ENCODE data around the gene KMT2C.

The KMT2C gene

DNA sequence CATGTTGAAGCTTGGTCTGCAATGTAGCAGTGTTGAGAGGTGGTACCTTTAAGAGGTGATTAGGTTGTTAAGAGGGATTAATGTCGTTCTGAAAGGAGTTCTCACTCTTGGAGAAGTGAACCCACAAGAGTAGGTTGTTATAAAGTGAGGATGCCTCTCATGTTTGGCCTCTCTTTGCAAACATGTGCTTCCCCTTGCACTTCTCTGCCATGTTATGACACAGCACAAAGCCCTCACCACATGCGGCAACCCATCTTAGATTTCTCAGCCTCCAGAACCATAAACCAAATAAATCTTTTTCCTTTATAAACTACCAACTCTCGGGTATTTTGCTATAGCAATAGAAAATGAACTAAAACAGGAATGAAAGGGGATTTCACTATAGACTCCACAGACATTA, 66.3 kb downstream of the KMT2C start:
- Histone ChIP-seq H2AFZ (ENCODE audit: low read depth, low read length) (no peak overlapping the region), H2AK5ac (ENCODE audit: low read length, severe bottlenecking) (no peak overlapping the region), H3K9me3 (ENCODE audit: control insufficient read depth, low read length) (no peaks in the 10 kb centered on the region), H3K79me1 (replicated peaks; ENCODE audit: low read length, poor library complexity, severe bottlenecking) (peaks cover 4% of the 10 kb centered on the region), H3K14ac (ENCODE audit: low read length in 2 of 2) (no peak overlapping the region), H4K8ac (ENCODE audit: low read length) (no peak overlapping the region), H3K36me3 (ENCODE audit: control insufficient read depth in 1 of 2, insufficient read depth in 2 of 2, low read depth in 1 of 2, low read length in 2 of 2) (peaks cover 0 to 4% of the 10 kb centered on the region in 2 experiments), H2BK5ac (ENCODE audit: low read depth, low read length, poor library complexity, severe bottlenecking) (no peak overlapping the region), H2BK12ac (ENCODE audit: low read length in 2 of 2) (no peak overlapping the region), H3K4me3 (ENCODE audit: insufficient read depth in 1 of 2, low read depth in 1 of 2, low read length in 2 of 2) (no peak overlapping the region), H3K9ac (ENCODE audit: low read length) (no peak overlapping the region), H3K27me3 (ENCODE audit: control insufficient read depth in 1 of 2, insufficient read depth in 1 of 2, low read length in 2 of 2) (no peaks in the 10 kb centered on the region), H2BK15ac (ENCODE audit: low read depth, poor library complexity, severe bottlenecking) (no peak overlapping the region), H3K18ac (ENCODE audit: low read depth in 1 of 2, low read length in 2 of 2) (no peak overlapping the region), H4K91ac (ENCODE audit: low read length) (no peak overlapping the region), H3K23ac (ENCODE audit: low read length in 2 of 2) (no peak overlapping the region), H3K4ac (ENCODE audit: low read depth in 1 of 2, low read length in 2 of 2) (no peak overlapping the region), H3K27ac (ENCODE audit: low read length, poor library complexity, severe bottlenecking) (no peak overlapping the region), H3K4me1 (ENCODE audit: control insufficient read depth, insufficient read depth, low read depth, low read length) (peaks cover 3% of the 10 kb centered on the region), H3K4me2 (ENCODE audit: low read length, poor library complexity, severe bottlenecking) (no peak overlapping the region), H2BK120ac (ENCODE audit: low read depth, low read length) (no peak overlapping the region)
- DNase-seq = no peak
- 95% methylated on average over 3 of the region's 3 CpGs for WGBS

DNA sequence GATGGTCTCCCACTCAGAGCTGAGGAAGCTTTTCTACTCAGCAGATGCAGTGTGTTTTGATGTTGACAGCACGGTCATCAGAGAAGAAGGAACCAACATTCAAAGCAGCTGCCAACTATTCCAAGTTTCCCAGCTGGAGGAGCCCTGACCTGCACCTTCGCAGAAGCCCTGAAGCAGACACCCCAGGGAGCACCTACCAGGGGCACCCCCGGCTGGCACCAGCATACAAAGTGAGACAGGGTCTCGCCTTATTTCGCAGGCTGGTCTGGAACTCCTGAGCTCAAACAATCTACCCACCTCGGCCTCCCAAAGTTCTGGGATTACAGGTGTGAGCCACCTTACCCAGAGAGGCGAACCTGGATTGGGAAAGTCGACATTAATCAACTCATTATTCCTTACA, 68.6 kb downstream of the KMT2C start:
- DNase-seq = no peak
- H2BK15ac ChIP-seq (ENCODE audit: low read depth, poor library complexity, severe bottlenecking) = no peak overlapping the region

DNA sequence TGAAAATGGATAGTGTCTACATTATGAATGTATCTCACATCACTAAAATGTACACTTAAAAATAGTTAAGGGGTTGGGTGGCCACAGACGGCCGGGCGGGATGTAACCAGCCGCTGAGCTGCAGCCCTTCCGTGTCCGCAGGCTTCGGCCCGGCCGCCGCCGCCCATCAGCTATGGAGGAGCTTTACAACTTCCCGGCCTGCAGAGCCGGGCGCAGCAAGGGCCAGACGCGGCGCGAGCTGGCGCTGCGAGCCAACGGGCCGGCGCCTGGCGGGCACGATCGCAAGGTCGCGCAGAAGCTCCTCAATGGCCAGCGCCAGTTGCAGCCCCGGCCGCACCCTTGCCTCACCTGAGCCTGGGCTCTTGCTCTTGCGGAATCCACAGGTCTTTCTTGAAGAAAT, 69.1 kb downstream of the KMT2C start:
- Histone ChIP-seq H3K27ac (ENCODE audit: low read length, poor library complexity, severe bottlenecking) (no peak overlapping the region), H2BK12ac (ENCODE audit: low read length in 2 of 2) (no peak overlapping the region), H2BK5ac (ENCODE audit: low read depth, low read length, poor library complexity, severe bottlenecking) (no peak overlapping the region), H3K14ac (ENCODE audit: low read length in 2 of 2) (no peak overlapping the region), H3K27me3 (ENCODE audit: control insufficient read depth in 1 of 2, insufficient read depth in 1 of 2, low read length in 2 of 2) (no peaks in the 10 kb centered on the region), H2BK120ac (ENCODE audit: low read depth, low read length) (no peak overlapping the region), H2BK15ac (ENCODE audit: low read depth, poor library complexity, severe bottlenecking) (peak overlapping the region; percentile 69), H3K4me1 (ENCODE audit: control insufficient read depth, insufficient read depth, low read depth, low read length) (peaks cover 3% of the 10 kb centered on the region), H3K4me3 (ENCODE audit: insufficient read depth in 1 of 2, low read depth in 1 of 2, low read length in 2 of 2) (no peak overlapping the region), H4K8ac (ENCODE audit: low read length) (no peak overlapping the region), H3K23ac (ENCODE audit: low read length in 2 of 2) (no peak overlapping the region), H3K4me2 (ENCODE audit: low read length, poor library complexity, severe bottlenecking) (no peak overlapping the region), H3K18ac (ENCODE audit: low read depth in 1 of 2, low read length in 2 of 2) (no peak overlapping the region), H4K91ac (ENCODE audit: low read length) (no peak overlapping the region), H2AFZ (ENCODE audit: low read depth, low read length) (no peak overlapping the region), H2AK5ac (ENCODE audit: low read length, severe bottlenecking) (no peak overlapping the region), H3K4ac (ENCODE audit: low read depth in 1 of 2, low read length in 2 of 2) (no peak overlapping the region), H3K79me1 (replicated peaks; ENCODE audit: low read length, poor library complexity, severe bottlenecking) (peaks cover 8% of the 10 kb centered on the region), H3K9me3 (ENCODE audit: control insufficient read depth, low read length) (no peaks in the 10 kb centered on the region), H3K36me3 (ENCODE audit: control insufficient read depth in 1 of 2, insufficient read depth in 2 of 2, low read depth in 1 of 2, low read length in 2 of 2) (peaks cover 0 to 4% of the 10 kb centered on the region in 2 experiments), H3K9ac (ENCODE audit: low read length) (peak overlapping the region; percentile 16)
- WGBS = 99% methylated on average over 32 of the region's 32 CpGs
- DNase-seq = no peak

More for the DNA sequence above, 68.6 kb downstream of the KMT2C start:
- Histone ChIP-seq H3K79me1 (replicated peaks; ENCODE audit: low read length, poor library complexity, severe bottlenecking) (peaks cover 8% of the 10 kb centered on the region), H3K14ac (ENCODE audit: low read length in 2 of 2) (no peak overlapping the region), H3K9me3 (ENCODE audit: control insufficient read depth, low read length) (no peaks in the 10 kb centered on the region), H2AK5ac (ENCODE audit: low read length, severe bottlenecking) (no peak overlapping the region), H4K91ac (ENCODE audit: low read length) (no peak overlapping the region), H3K4ac (ENCODE audit: low read depth in 1 of 2, low read length in 2 of 2) (no peak overlapping the region), H3K18ac (ENCODE audit: low read depth in 1 of 2, low read length in 2 of 2) (no peak overlapping the region), H3K27ac (ENCODE audit: low read length, poor library complexity, severe bottlenecking) (no peak overlapping the region), H2AFZ (ENCODE audit: low read depth, low read length) (no peak overlapping the region), H4K8ac (ENCODE audit: low read length) (no peak overlapping the region), H3K9ac (ENCODE audit: low read length) (no peak overlapping the region), H2BK5ac (ENCODE audit: low read depth, low read length, poor library complexity, severe bottlenecking) (no peak overlapping the region), H2BK12ac (ENCODE audit: low read length in 2 of 2) (no peak overlapping the region), H3K4me3 (ENCODE audit: insufficient read depth in 1 of 2, low read depth in 1 of 2, low read length in 2 of 2) (no peak overlapping the region), H3K4me2 (ENCODE audit: low read length, poor library complexity, severe bottlenecking) (no peak overlapping the region), H3K4me1 (ENCODE audit: control insufficient read depth, insufficient read depth, low read depth, low read length) (peaks cover 3% of the 10 kb centered on the region), H3K27me3 (ENCODE audit: control insufficient read depth in 1 of 2, insufficient read depth in 1 of 2, low read length in 2 of 2) (no peaks in the 10 kb centered on the region), H3K36me3 (ENCODE audit: control insufficient read depth in 1 of 2, insufficient read depth in 2 of 2, low read depth in 1 of 2, low read length in 2 of 2) (peaks cover 0 to 4% of the 10 kb centered on the region in 2 experiments), H3K23ac (ENCODE audit: low read length in 2 of 2) (no peak overlapping the region), H2BK120ac (ENCODE audit: low read depth, low read length) (no peak overlapping the region)
- WGBS = over 99% methylated on average over 8 of the region's 8 CpGs

DNA sequence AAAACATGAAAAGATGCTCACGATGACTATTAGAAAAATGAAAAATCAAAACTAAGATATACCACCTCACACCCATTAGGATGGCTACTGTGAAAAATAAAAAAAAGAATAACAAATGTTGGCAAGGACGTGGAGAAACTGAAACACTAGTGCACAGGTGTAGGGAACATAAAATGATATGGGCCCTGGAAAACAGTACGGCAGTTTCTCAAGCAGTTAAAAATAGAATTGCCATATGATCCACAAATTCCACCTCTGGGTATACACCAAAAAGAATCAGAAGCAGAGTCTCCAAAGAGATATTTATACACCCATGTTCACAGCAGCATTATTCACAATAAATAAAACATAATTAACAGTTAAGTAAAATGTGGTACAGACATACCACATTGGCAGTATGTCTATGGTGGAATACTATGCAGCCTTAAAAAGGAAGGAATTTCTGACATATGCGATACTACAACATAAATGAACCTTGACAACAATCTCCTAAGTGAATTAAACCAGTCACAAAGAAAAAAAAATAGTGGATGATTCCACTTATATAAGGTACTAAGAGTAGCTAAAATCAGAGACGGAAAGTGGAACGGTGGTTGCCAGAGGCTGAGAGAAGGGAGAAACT, 69.7 kb downstream of the KMT2C start:
- Histone ChIP-seq H2BK12ac (ENCODE audit: low read length in 2 of 2) (no peak overlapping the region), H2BK15ac (ENCODE audit: low read depth, poor library complexity, severe bottlenecking) (no peak overlapping the region), H4K8ac (ENCODE audit: low read length) (no peak overlapping the region), H3K27ac (ENCODE audit: low read length, poor library complexity, severe bottlenecking) (no peak overlapping the region), H3K14ac (ENCODE audit: low read length in 2 of 2) (no peak overlapping the region), H2AK5ac (ENCODE audit: low read length, severe bottlenecking) (no peak overlapping the region), H3K4me2 (ENCODE audit: low read length, poor library complexity, severe bottlenecking) (no peak overlapping the region), H4K91ac (ENCODE audit: low read length) (no peak overlapping the region), H3K27me3 (ENCODE audit: control insufficient read depth in 1 of 2, insufficient read depth in 1 of 2, low read length in 2 of 2) (no peaks in the 10 kb centered on the region), H3K9ac (ENCODE audit: low read length) (peak overlapping the region; percentile 16), H2BK120ac (ENCODE audit: low read depth, low read length) (no peak overlapping the region), H3K4me1 (ENCODE audit: control insufficient read depth, insufficient read depth, low read depth, low read length) (peaks cover 3% of the 10 kb centered on the region), H3K9me3 (ENCODE audit: control insufficient read depth, low read length) (no peaks in the 10 kb centered on the region), H3K4me3 (ENCODE audit: insufficient read depth in 1 of 2, low read depth in 1 of 2, low read length in 2 of 2) (no peak overlapping the region), H2BK5ac (ENCODE audit: low read depth, low read length, poor library complexity, severe bottlenecking) (no peak overlapping the region), H3K23ac (ENCODE audit: low read length in 2 of 2) (no peak overlapping the region), H3K4ac (ENCODE audit: low read depth in 1 of 2, low read length in 2 of 2) (no peak overlapping the region), H3K79me1 (replicated peaks; ENCODE audit: low read length, poor library complexity, severe bottlenecking) (peaks cover 8% of the 10 kb centered on the region), H2AFZ (ENCODE audit: low read depth, low read length) (no peak overlapping the region), H3K18ac (ENCODE audit: low read depth in 1 of 2, low read length in 2 of 2) (no peak overlapping the region), H3K36me3 (ENCODE audit: control insufficient read depth in 1 of 2, insufficient read depth in 2 of 2, low read depth in 1 of 2, low read length in 2 of 2) (peaks cover 0 to 4% of the 10 kb centered on the region in 2 experiments)
- DNase-seq = no peak
- WGBS = 98% methylated on average over 4 of the region's 6 CpGs

Measured in mesenchymal stem cell (in vitro differentiated cells and primary cell).